ENCODE measurements around the gene NAA15.
"Not testable (repeated sequence)": the region's sequence is repeated elsewhere in the genome, so short reads cannot be mapped to it uniquely, and the experiment has no call there.

NAA15 gene

GRCh38 chr4:139295206-139295941 is 5.9 kb upstream of the NAA15 start:
- peak; percentile 84 for FAIRE-seq

GRCh38 chr4:139295942-139296299 is 5.4 kb upstream of the NAA15 start:
- no peak for DNase-seq (ENCODE audit: extremely low spot score, insufficient read length, low read depth)
- FAIRE-seq: no peak

More at GRCh38 chr4:139295206-139295941, 5.9 kb upstream of the NAA15 start:
- peak; percentile 76 for DNase-seq (ENCODE audit: extremely low spot score, insufficient read length, low read depth)

- DNase-seq (ENCODE audit: extremely low spot score, insufficient read length, low read depth) (no peak), FAIRE-seq (no peak)
Observed at GRCh38 chr4:139297001-139297410, 4.3 kb upstream of the NAA15 start.

GRCh38 chr4:139299536-139299935 is 1.8 kb upstream of the NAA15 start:
- DNase-seq (ENCODE audit: extremely low spot score, insufficient read length, low read depth) (no peak), FAIRE-seq (no peak)

GRCh38 chr4:139300431-139301112 is 733 bp upstream of the NAA15 start:
- no peak for FAIRE-seq
- no peak for DNase-seq (ENCODE audit: extremely low spot score, insufficient read length, low read depth)

GRCh38 chr4:139301821-139302611 is 711 bp downstream of the NAA15 start, which contains the start of gene NDUFC1:
TSS of gene NDUFC1 (minus strand) at chr4:139302477. CDS start at chr4:139295798, 6,679 bp downstream.
- DNase-seq (ENCODE audit: extremely low spot score, insufficient read length, low read depth): no peak
- FAIRE-seq: peak; percentile 84

GRCh38 chr4:139304920-139305319 is 3.6 kb downstream of the NAA15 start:
- FAIRE-seq (no peak), DNase-seq (ENCODE audit: extremely low spot score, insufficient read length, low read depth) (no peak)

GRCh38 chr4:139311909-139312308 is 10.6 kb downstream of the NAA15 start:
- DNase-seq (ENCODE audit: extremely low spot score, insufficient read length, low read depth): no peak
- FAIRE-seq: no peak

- FAIRE-seq: peak; percentile 71
Observed at GRCh38 chr4:139312552-139313332, 11.4 kb downstream of the NAA15 start.

GRCh38 chr4:139313414-139313813 is 12.1 kb downstream of the NAA15 start:
- FAIRE-seq: not testable (repeated sequence)

More at GRCh38 chr4:139312552-139313332, 11.4 kb downstream of the NAA15 start:
- DNase-seq (ENCODE audit: extremely low spot score, insufficient read length, low read depth): no peak

GRCh38 chr4:139314047-139314800 is 12.9 kb downstream of the NAA15 start:
- DNase-seq (ENCODE audit: extremely low spot score, insufficient read length, low read depth) (no peak), FAIRE-seq (no peak)

More at GRCh38 chr4:139313414-139313813, 12.1 kb downstream of the NAA15 start:
- DNase-seq (ENCODE audit: extremely low spot score, insufficient read length, low read depth): not testable (repeated sequence)

- FAIRE-seq (peak; percentile 68), DNase-seq (ENCODE audit: extremely low spot score, insufficient read length, low read depth) (no peak)
Observed at GRCh38 chr4:139315221-139315675, 13.9 kb downstream of the NAA15 start.

GRCh38 chr4:139316733-139317132 is 15.4 kb downstream of the NAA15 start:
- FAIRE-seq: no peak
- DNase-seq (ENCODE audit: extremely low spot score, insufficient read length, low read depth): no peak

- FAIRE-seq: no peak
- DNase-seq (ENCODE audit: extremely low spot score, insufficient read length, low read depth): no peak
Observed at GRCh38 chr4:139317635-139318034, 16.3 kb downstream of the NAA15 start.

GRCh38 chr4:139319571-139319970 is 18.3 kb downstream of the NAA15 start:
- DNase-seq (ENCODE audit: extremely low spot score, insufficient read length, low read depth): no peak

GRCh38 chr4:139322070-139322469 is 20.8 kb downstream of the NAA15 start:
- FAIRE-seq; DNase-seq (ENCODE audit: extremely low spot score, insufficient read length, low read depth): not testable (repeated sequence)

More at GRCh38 chr4:139319571-139319970, 18.3 kb downstream of the NAA15 start:
- no peak for FAIRE-seq

GRCh38 chr4:139322541-139322940 is 21.2 kb downstream of the NAA15 start:
- DNase-seq (ENCODE audit: extremely low spot score, insufficient read length, low read depth); FAIRE-seq: not testable (repeated sequence)

- FAIRE-seq (no peak), DNase-seq (ENCODE audit: extremely low spot score, insufficient read length, low read depth) (no peak)
Observed at GRCh38 chr4:139324620-139325019, 23.3 kb downstream of the NAA15 start.

GRCh38 chr4:139329665-139330200 is 28.4 kb downstream of the NAA15 start:
- FAIRE-seq (no peak), DNase-seq (ENCODE audit: extremely low spot score, insufficient read length, low read depth) (no peak)

Data from GM18507 (cell line).